Measurements from ENCODE around the gene SGMS1. TPM values are rescaled to one million over a fixed set of nuclear protein-coding genes. Genes with fewer than 3 reads are reported as not detected.

Gene SGMS1
- total RNA-seq, 1 donor from 2014 or later: 128 TPM

DNA sequence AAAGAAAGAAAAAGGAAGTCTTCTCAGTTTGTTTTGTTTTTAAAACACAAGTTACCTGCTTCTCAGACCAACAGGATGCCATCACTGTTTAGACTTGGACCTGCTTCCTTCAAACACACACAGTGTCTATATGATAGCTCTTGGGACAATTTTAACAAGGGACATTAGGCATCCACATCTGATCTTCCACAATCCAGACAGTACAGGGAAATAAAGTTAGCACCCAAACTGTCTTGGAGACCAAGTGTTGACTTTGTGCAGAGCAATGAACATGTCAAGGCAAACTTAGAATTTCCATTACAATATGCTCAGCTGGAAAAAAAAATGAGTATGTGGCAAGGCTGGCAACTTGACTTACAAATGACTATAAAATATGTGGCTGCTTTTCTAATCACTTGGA lies 80.9 kb downstream of the SGMS1 start:
- TF ChIP-seq, protein P1, sequence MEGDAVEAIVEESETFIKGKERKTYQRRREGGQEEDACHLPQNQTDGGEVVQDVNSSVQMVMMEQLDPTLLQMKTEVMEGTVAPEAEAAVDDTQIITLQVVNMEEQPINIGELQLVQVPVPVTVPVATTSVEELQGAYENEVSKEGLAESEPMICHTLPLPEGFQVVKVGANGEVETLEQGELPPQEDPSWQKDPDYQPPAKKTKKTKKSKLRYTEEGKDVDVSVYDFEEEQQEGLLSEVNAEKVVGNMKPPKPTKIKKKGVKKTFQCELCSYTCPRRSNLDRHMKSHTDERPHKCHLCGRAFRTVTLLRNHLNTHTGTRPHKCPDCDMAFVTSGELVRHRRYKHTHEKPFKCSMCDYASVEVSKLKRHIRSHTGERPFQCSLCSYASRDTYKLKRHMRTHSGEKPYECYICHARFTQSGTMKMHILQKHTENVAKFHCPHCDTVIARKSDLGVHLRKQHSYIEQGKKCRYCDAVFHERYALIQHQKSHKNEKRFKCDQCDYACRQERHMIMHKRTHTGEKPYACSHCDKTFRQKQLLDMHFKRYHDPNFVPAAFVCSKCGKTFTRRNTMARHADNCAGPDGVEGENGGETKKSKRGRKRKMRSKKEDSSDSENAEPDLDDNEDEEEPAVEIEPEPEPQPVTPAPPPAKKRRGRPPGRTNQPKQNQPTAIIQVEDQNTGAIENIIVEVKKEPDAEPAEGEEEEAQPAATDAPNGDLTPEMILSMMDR (IDR thresholded peaks at IDR 0.05): no peak
- no peak for DNase-seq (ENCODE audit: low spot score in 2 of 2)
- Histone ChIP-seq H3K36me3 (no peaks in the 10 kb centered on the region), H3K4me1 (peaks cover 0 to 4% of the 10 kb centered on the region in 2 donors), H3K27me3 (no peaks in the 10 kb centered on the region), H3K27ac (no peak overlapping the region), H3K9me3 (no peaks in the 10 kb centered on the region), H3K4me3 (no peak overlapping the region)
- intact Hi-C loops (cut with DNase I): no loop called here

DNA sequence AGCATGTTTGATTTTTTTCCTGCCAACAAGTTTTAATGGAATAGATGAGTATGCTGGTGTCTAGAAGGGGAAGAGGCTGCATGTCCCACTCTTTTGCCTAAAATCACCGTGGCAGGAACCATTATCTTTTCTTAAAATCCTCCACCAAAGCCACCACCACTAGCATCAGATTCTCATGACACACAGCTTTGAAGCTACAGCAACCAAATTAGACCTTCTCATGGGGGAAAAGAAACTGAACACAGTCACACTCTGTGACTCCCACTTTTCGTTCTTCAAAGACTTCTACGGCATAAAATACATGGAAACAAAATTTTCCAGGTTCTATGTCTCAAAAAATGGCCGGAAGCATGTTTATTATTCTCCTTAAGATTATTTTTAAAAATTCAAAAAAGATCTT lies 81.8 kb downstream of the SGMS1 start:
- Histone ChIP-seq H3K4me3 (no peak overlapping the region), H3K27me3 (no peaks in the 10 kb centered on the region), H3K4me1 (peaks cover 0 to 4% of the 10 kb centered on the region in 2 donors), H3K9me3 (no peaks in the 10 kb centered on the region), H3K36me3 (no peaks in the 10 kb centered on the region), H3K27ac (no peak overlapping the region)
- no peak for DNase-seq (ENCODE audit: low spot score in 2 of 2)
- TF ChIP-seq, protein P1 (IDR thresholded peaks at IDR 0.05): no peak
- intact Hi-C loops (cut with DNase I): no loop called here

DNA sequence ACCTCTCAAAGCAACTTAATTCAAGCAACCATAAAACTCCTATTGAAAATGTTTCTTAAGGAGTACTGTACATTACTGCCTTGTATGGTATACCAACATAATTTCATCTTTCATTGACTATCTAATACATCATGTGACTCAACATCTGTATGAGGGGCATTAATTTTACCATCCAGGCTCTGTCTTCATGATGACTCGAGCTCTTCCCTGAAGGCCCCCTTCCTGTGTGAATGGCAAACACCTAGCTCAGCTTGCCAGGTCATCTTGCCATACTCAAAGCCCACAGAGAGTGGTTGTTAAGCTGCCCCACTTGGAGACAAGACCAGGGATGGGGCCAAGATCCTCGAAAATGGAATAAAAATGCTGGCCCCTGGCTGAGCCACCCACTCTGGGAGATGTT lies 82.4 kb downstream of the SGMS1 start:
- Histone ChIP-seq H3K36me3 (no peaks in the 10 kb centered on the region), H3K4me1 (peaks cover 0 to 4% of the 10 kb centered on the region in 2 donors), H3K4me3 (no peak overlapping the region), H3K27me3 (no peaks in the 10 kb centered on the region), H3K9me3 (no peaks in the 10 kb centered on the region), H3K27ac (no peak overlapping the region)
- intact Hi-C loops (cut with DNase I): no loop called here
- DNase-seq (ENCODE audit: low spot score in 2 of 2): no peak
- TF ChIP-seq, protein P1 (IDR thresholded peaks at IDR 0.05): no peak

DNA sequence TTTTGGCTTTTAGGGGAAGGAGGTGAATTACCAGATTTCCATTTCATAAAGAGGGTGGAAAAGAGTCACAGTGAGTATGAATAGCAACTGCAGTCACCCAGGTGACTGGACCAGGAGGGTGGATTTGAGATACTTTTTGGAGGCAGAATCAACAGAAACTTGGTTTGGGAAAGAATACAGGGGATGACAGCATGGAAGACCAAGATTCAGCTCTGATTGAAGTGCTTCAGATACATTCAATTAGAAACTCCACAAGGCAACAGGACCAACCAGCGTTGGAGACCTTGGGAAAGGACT lies 83.0 kb downstream of the SGMS1 start:
- intact Hi-C loops (cut with DNase I): no loop called here
- TF ChIP-seq, protein P1 (IDR thresholded peaks at IDR 0.05): no peak
- no peaks in the 10 kb centered on the region for H3K36me3 ChIP-seq
- no peak overlapping the region for H3K4me3 ChIP-seq
- DNase-seq (ENCODE audit: low spot score in 2 of 2): no peak
- peaks cover 0 to 4% of the 10 kb centered on the region in 2 donors for H3K4me1 ChIP-seq
- no peaks in the 10 kb centered on the region for H3K9me3 ChIP-seq
- H3K27me3 ChIP-seq: no peaks in the 10 kb centered on the region
- H3K27ac ChIP-seq: no peak overlapping the region

DNA sequence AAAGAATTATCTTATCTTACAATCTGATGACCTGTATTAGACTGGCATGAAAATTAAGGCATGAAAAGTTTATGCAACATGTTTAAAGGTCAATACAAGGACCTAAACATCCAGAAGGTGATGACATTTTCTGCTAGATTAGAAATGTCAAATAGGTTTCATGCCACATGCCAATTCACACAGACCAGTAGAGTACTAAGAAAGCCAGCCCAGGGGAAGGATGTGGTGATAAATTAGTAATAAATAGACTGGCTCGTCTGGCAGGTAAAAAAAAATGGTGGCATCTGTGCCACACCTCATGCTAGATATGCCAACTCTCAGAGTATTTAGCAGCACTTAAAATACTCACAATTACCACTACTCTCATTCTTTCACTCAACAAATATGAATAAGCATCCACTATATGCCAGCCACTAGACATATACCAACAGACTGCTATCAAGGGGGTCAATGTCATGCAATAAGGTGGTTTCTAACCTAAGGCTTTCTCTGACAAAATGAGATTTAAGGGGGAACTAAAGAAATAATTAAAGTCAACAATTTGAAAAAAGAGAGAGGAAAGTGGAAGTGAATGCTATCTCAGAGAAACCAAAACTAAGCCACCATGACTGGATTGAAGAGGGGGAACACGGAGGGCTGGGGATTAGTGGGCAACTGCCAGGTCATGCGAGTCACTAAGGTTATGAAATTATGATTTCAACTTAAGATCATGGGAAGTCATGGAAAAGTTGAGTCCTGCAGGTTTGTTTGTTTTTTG lies 83.5 kb downstream of the SGMS1 start:
- Histone ChIP-seq H3K27me3 (no peaks in the 10 kb centered on the region), H3K27ac (no peak overlapping the region), H3K4me3 (no peak overlapping the region), H3K4me1 (peaks cover 0 to 4% of the 10 kb centered on the region in 2 donors), H3K9me3 (no peaks in the 10 kb centered on the region), H3K36me3 (no peaks in the 10 kb centered on the region)
- intact Hi-C loops (cut with DNase I): no loop called here
- no peak for DNase-seq (ENCODE audit: low spot score in 2 of 2)
- TF ChIP-seq, protein P1 (IDR thresholded peaks at IDR 0.05): no peak

Measured in ascending aorta (tissue), 2 donors.